CMK (cell line): Measurements from ENCODE around the gene MEI1.
A peak's percentile ranks its signal among the peaks of the same experiment; 100 is the strongest.
"Not testable (repeated sequence)": the region's sequence is repeated elsewhere in the genome, so short reads cannot be mapped to it uniquely, and the experiment has no call there.

Experiments used
- DNase-seq: peaks from one replicate; pipeline ENCODE4 v3.0.0-alpha.2; 2010; ENCODE audit warnings: low read depth

The MEI1 gene

DNA sequence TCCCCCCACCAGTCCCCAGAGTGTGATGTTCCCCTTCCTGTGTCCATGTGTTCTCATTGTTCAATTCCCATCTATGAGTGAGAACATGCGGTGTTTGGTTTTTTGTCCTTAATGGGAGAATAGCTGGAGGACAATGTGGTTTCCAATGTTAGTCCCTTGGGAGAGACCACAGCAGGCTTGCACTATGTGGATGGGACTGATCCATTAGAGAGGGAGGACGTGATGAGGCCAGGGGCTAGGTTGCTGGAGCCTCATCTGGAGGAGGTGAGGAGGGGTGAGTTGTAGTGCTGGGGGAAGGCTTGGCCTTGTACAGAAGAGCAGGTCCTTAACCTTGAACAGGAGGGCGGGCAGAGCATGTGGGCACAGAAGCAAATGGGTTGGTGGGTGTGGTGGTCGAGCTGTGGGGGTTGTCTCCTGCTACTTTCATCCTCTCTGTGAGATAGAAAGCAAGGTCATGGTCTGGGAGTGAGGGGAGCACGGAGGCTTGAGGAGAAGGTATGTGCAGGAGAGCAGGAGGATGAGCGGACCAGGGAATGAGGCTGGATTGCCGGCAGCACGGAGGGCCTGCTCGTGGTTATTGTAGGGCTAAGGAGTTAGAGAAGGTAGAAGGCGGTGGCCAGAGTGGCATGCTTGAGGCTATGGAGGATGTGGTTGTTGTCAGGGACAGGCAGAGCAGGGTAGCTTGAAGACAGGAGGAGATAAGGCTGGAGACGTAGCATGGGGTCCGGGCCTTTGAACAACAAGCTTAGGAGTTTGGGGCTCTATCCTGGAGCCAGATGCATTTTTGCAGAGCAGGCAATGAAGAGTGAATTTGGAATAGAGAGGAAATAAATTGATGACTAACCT is 122.4 kb downstream of the MEI1 start:
- DNase-seq, result no peak

GRCh38 chr22:41822317-41823057 is 123.2 kb downstream of the MEI1 start:
- no peak for DNase-seq

GRCh38 chr22:41823797-41824196 is 124.5 kb downstream of the MEI1 start:
- DNase-seq, result no peak

GRCh38 chr22:41825376-41825775 is 126.1 kb downstream of the MEI1 start:
- DNase-seq, result no peak

DNA sequence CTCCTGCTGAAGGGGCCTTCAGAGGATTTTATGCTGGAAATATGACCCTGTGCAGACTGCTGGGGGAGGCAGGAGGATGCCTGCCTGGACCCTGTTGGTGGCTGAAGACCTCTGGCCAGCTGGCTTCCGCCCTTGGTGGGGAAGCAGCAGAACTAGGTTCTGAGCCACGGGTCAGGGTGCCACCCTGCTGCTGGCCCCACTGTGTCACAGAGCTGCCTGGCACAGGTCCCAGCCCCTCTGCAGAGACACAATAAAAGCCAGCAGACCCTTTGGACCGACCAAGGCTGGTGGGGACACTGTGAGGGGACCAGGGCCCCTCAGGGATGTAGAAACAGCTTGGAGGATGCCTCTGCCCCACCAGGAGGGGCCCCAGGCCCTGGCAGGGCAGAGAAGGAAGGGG is 126.7 kb downstream of the MEI1 start:
- no peak for DNase-seq

DNA sequence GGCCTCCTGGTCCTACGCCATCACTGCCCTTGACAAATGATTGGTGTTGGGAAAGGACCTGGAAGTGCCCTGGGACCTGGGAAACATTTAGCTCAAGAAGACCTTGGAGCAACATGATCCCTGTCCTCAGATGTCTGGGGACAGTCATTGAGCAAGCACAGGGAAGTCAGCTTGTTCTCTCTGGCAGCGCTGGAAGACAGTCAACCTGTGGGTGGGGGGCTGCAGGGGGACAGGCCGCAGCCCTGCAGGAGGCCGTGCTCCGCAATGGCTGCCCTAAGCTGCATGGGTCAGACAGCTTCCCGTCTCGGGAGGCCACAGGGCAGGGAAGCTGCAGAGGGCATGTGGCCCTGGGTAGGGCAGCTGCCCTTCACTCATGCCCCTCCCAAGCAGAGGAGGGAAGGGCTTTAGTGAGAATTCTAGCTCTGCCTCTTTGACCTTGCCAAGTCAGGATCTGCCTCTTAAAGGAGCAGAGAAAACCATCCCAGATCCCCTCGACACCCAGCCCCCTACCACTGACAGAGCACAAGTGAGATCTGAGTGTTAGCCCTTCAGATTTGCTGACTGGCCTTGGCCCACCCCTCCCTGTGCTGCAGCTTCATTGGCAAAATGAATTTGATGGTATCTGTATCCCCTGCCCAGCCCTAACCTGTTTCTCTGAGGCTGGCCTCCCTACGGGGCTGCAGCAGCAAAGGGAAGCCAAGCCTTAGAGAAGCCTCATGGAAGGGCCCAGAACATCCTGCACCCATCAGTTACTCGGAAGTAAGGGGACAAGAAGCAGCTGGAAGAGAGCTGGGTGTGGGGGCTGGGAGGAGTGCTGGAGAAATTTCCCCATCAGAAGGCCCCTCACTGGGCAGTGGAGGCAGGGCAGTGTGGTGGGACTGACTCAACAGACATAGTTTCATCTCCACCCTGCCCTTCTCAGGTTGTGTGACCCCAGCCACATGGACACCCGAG is 127.4 kb downstream of the MEI1 start:
- no peak for DNase-seq

- DNase-seq, result no peak
Measured at GRCh38 chr22:41827671-41828070, 128.4 kb downstream of the MEI1 start.

- no peak for DNase-seq
Measured at GRCh38 chr22:41828516-41828915, 129.2 kb downstream of the MEI1 start.

GRCh38 chr22:41830174-41830573 is 130.9 kb downstream of the MEI1 start:
- no peak for DNase-seq

GRCh38 chr22:41831383-41831782 is 132.1 kb downstream of the MEI1 start:
- DNase-seq, result no peak

DNA sequence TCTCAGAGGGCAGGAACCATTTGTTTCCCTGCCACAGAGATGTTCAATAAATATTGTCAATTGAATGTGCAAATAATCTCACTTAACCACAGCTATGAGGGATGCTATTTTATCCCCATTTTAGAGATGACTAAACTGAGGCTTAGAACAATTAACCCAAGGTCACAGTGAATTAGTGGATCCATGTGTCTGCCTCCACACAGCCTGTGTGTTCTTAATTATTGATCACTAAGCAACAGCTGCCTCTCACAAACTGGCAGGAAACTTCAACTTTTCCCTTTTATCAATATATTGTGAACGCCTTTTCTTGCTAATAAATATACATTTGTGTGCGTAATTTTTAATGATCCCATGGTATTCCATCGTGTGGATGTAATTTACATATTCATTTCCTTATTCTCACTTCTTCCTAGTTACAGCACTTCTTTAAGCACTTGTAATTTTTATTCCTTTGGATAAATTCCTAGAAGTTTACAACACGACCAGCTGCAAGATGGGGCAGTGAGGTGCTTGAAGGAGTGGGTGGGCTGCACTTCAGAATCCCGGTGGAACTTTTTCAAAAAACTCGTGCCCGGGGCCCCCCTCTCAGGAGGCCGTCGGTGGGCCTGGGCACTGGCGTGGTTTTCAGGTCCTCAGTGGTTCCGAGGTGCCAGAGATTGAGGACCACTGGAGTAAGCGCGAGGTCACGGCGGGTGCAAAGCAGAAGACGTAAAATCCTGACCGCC is 132.7 kb downstream of the MEI1 start:
- DNase-seq, result no peak

- DNase-seq, result peak; percentile 99
Measured at GRCh38 chr22:41832553-41833368, 133.5 kb downstream of the MEI1 start, which contains the start of gene SREBF2. Gene SREBF2, plus strand, starts transcription at chr22:41833105. Its CDS starts 166 bp downstream, at chr22:41833271.

- DNase-seq, result no peak
Measured at GRCh38 chr22:41833369-41834004, 134.2 kb downstream of the MEI1 start.

DNA sequence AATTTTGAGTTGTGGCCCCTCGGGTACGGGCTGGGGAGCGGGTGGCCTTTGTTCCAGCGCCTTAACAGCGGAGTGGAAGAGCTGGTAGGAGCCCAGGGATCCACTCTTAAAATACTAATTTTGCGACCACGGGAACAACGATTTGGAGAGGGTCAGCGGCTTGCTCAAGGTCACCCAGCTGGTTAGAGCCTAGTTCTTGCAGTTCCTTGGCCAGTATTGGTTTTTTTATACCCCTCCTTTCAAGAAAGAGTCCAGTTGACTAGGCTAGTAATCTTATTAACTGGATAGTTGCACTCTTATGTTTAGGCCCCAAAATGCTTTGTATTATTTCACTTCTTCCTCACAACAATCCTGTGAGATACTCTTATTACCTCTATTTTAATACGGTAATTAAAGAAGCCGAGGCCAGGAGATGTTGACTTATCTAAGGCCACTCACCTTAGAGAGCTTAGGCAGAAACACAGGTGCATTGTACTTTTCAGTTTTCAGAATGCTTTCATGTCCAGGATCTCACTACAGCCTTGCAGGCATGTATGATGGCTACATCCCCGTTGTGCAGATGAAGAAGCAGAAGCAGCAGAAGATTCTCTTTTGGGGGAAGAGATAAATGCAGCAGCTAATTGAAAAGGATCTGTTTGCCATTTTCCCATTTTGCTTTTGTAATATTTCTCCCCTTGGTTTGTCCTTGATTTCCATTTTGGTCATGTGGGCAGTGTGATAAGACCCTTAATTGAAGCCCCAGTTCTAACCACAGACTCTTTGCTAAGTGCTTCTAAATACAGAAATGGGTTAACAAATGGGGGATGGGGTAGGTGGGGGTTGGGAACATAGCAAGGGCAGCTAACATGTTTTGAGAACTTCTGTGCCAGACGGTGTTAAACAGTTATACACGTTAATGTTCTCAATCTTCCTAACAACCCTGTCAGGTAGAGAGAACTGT is 135.0 kb downstream of the MEI1 start:
- DNase-seq, result no peak

GRCh38 chr22:41835462-41835861 is 136.2 kb downstream of the MEI1 start:
- DNase-seq, result not testable (repeated sequence)

- no peak for DNase-seq
Measured at GRCh38 chr22:41836551-41836950, 137.2 kb downstream of the MEI1 start.

- no peak for DNase-seq
Measured at GRCh38 chr22:41838842-41839618, 139.7 kb downstream of the MEI1 start.

DNA sequence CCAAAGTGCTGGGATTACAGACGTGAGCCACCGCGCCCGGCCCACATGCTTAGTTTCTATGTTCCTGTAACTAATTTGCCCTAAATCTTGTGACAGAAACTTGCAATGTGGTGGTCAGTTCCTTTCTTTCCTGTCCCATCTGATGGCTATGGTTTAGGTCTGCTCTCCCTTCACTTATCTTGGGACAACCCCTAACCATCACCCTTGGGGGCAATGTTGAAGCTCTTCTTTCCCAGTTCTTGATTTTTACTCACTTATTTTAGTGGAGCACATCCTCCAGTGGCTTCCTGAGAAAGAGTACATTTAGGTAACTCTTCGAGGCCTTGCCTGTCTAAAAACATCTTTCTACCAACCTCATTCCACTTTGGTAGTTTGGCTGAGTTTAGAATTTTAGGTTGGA is 140.9 kb downstream of the MEI1 start:
- no peak for DNase-seq
